ENCODE data around the gene OGFOD3.
"Not testable (repeated sequence)": the region's sequence is repeated elsewhere in the genome, so short reads cannot be mapped to it uniquely, and the experiment has no call there.

Gene OGFOD3

GRCh38 chr17:82415336-82415735 lies 3.0 kb downstream of the OGFOD3 start:
- ChIA-PET CTCF (interaction anchor here (3.8 kb wide), 1 partner anchor 65 kb away, joined by 19 read pairs; no protein-coding TSS in a partner anchor), POLR2A (interaction anchor here (0.5 kb wide), 1 partner anchor 799 kb away, joined by 3 read pairs; no protein-coding TSS in a partner anchor)
- DNase-seq (ENCODE audit: extremely low spot score): no peak
- TF ChIP-seq CTCF (IDR thresholded peaks at IDR 0.05; ENCODE audit: control extremely low read depth, extremely low read depth, low read depth, missing control alignments): no peak

- ChIA-PET POLR2A (interaction anchor here (0.5 kb wide), 1 partner anchor 799 kb away, joined by 3 read pairs; no protein-coding TSS in a partner anchor), CTCF (interaction anchor here (1.2 to 3.8 kb wide), 3 partner anchors 9 to 64 kb away, joined by 3 to 19 read pairs (median 6); no protein-coding TSS in a partner anchor)
- peak; percentile 65 for TF ChIP-seq CTCF (IDR thresholded peaks at IDR 0.05; ENCODE audit: control extremely low read depth, extremely low read depth, low read depth, missing control alignments)
- DNase-seq (ENCODE audit: extremely low spot score): peak; percentile 79
These were observed 3.7 kb downstream of the OGFOD3 start for GRCh38 chr17:82414548-82415281.

- DNase-seq (ENCODE audit: extremely low spot score): no peak
- ChIA-PET POLR2A (no interaction called here), CTCF (interaction anchor here (0.8 to 3.8 kb wide), 5 partner anchors 7 to 207 kb away, joined by 3 to 19 read pairs (median 4); no protein-coding TSS in a partner anchor)
- no peak for TF ChIP-seq CTCF (IDR thresholded peaks at IDR 0.05; ENCODE audit: control extremely low read depth, extremely low read depth, low read depth, missing control alignments)
These were observed 5.6 kb downstream of the OGFOD3 start for GRCh38 chr17:82412535-82413520.

- CTCF ChIA-PET: interaction anchor here (2.1 to 3.8 kb wide), 2 partner anchors 59 to 62 kb away, joined by 8 to 19 read pairs; no protein-coding TSS in a partner anchor
- POLR2A ChIA-PET: interaction anchor here (0.6 kb wide), 1 partner anchor 10 kb away, joined by 3 read pairs; no protein-coding TSS in a partner anchor
- not testable (repeated sequence) for DNase-seq (ENCODE audit: extremely low spot score)
These were observed 6.3 kb downstream of the OGFOD3 start for GRCh38 chr17:82412081-82412480.

GRCh38 chr17:82411396-82412053 lies 6.9 kb downstream of the OGFOD3 start:
- DNase-seq (ENCODE audit: extremely low spot score): no peak
- ChIA-PET POLR2A (interaction anchor here (0.6 kb wide), 1 partner anchor 10 kb away, joined by 3 read pairs; no protein-coding TSS in a partner anchor), CTCF (interaction anchor here (1.0 to 3.8 kb wide), 5 partner anchors 16 to 370 kb away, joined by 3 to 19 read pairs (median 8); no protein-coding TSS in a partner anchor)
- no peak for TF ChIP-seq CTCF (IDR thresholded peaks at IDR 0.05; ENCODE audit: control extremely low read depth, extremely low read depth, low read depth, missing control alignments)

GRCh38 chr17:82410014-82410716 lies 8.2 kb downstream of the OGFOD3 start:
- CTCF ChIA-PET: interaction anchor here (1.0 to 2.8 kb wide), 8 partner anchors 17 to 371 kb away, joined by 3 to 13 read pairs (median 4); no protein-coding TSS in a partner anchor
- no peak for DNase-seq (ENCODE audit: extremely low spot score)
- POLR2A ChIA-PET: interaction anchor here (0.6 kb wide), 1 partner anchor 154 kb away, joined by 3 read pairs; no protein-coding TSS in a partner anchor
- TF ChIP-seq CTCF (IDR thresholded peaks at IDR 0.05; ENCODE audit: control extremely low read depth, extremely low read depth, low read depth, missing control alignments): no peak
